Stimulated activated CD4-positive, alpha-beta T cell treated with anti-CD3 and anti-CD28 coated beads, Interleukin-12 subunit alpha, Interleukin-12 subunit beta, amount 100 ng/mL, for 48 hours (primary cell): ENCODE measurements around the gene PARVB.
A peak's percentile ranks its signal among the peaks of the same experiment; 100 is the strongest.

Experiments used
- DNase-seq, 3 donors: peaks; one replicate each; pipeline ENCODE4 v3.0.0-alpha.2; 2020; ENCODE audit warnings: low read depth in 2 of 3, low spot score in 1 of 3

Gene PARVB

GRCh38 chr22:44026630-44027511, 2.8 kb downstream of the PARVB start:
- DNase-seq, result peak; percentile 42 to 60 (median 59)

GRCh38 chr22:44028091-44028490, 4.0 kb downstream of the PARVB start:
- no peak for DNase-seq

DNA sequence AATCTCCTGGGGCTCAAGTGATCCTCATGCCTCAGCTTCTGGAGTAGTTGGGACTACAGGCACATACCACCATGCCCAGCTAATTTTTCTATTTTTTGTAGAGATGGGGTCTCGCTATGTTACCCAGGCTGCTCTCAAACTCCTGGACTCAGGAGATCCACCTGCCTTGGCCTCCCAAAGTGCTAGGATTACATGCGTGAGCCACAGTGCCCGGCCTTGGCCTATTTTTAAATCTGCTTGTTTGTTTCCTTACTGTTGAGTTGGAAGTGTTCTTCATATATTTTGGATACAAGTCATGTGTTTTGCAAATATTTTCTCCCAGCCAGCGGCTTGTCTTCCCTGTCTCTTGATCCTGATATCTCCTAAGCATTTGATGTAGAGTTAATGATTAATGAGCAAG, 5.0 kb downstream of the PARVB start:
- no peak for DNase-seq

- no peak for DNase-seq
Measured at GRCh38 chr22:44030051-44030701, 6.1 kb downstream of the PARVB start.

DNA sequence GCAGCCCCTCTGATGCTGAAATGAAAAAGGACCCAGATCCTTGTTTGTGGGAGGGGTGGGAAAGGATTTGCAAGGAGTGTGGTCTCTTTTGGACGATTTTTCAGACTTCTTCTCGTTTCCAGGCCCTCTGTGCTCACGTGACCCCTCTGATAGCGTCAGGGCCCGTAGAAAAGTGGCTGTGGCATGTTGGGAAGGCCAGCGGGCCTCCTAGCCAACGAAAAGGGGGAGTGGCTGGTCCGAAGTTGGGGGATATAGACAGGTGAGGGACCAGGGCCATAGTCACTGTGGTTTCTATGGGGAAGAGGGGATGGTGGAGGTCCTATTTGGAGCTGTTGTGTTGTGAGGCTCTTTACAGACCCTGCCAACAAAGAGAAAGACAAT, 6.6 kb downstream of the PARVB start:
- DNase-seq, result no peak

DNA sequence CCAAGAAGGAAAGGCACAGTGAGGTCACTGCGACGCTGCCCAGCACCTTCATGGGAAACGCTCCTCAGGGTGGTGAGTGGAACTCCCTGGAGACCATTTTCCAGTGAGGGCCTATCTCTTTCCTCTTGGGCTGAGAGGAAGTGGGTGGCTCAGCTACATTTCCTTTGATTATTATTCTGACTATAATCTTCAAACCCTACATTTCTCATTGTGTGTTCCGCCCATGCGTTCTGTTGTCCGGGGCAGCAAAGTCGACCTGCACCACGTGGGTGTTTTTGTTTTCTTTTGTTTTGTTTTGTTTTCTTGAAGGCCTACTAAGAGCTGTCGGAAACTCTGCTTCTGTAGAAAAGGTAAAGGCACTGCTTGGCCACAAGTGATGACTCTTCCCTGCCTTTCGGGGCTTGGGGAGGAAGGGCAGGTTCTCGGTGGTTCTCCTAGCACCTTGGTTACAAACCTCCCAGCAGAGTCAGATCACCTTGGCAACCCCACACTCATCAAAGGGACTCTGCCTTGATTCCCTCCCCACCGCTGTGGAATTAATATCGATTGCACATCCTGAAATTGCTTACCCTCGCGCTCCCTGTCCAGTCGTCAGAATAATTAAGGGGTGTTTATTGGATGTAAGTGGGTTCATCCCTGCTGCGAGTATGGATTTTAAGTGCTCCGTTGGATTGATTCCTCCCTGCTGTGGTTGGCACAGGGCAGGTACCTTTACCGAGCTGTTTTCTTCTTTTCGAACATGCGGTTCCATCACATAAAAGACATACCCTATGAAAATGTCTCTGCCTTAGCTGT, 7.3 kb downstream of the PARVB start:
- DNase-seq, result peak in 1 of 3 donors; percentile 5

GRCh38 chr22:44032126-44032730, 8.1 kb downstream of the PARVB start:
- DNase-seq, result no peak

DNA sequence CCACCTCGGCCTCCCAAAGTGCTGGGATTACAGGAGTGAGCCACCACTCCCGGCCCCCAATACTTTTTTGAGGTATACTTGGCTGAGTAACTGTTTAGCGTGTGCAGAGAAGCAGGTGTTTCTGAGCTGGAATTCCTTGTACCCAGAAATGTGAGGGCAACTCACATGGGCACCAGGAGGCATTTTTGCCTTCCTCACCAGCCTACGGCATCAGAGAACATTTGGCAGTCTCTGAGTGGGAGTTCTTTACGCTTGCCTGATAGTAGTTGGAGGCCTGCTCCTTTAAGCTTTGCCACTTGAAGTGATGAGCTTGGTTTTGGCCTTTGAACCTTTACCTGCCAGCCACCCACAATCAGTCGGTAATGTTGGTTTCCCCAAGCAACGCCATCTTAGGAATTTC, 9.2 kb downstream of the PARVB start:
- DNase-seq, result no peak

DNA sequence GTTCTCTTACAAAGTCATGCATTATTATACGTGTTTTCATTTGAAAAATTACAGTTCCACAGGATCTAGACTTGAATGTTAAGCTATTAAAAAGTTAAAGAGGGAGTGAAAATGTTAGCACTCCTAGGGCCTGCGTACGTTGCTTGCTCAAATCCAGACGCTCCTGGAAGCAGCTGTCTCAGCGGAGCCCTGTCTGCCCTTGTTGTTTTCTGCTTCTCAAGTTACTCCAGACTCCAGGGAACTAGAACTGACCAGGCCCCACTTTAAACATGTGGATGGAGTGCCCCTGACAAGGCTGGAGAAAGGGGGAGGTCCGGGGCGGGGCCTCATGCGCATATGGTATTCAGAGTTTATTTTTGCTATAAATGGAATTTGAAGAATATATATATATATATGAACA, 9.6 kb downstream of the PARVB start:
- no peak for DNase-seq

DNA sequence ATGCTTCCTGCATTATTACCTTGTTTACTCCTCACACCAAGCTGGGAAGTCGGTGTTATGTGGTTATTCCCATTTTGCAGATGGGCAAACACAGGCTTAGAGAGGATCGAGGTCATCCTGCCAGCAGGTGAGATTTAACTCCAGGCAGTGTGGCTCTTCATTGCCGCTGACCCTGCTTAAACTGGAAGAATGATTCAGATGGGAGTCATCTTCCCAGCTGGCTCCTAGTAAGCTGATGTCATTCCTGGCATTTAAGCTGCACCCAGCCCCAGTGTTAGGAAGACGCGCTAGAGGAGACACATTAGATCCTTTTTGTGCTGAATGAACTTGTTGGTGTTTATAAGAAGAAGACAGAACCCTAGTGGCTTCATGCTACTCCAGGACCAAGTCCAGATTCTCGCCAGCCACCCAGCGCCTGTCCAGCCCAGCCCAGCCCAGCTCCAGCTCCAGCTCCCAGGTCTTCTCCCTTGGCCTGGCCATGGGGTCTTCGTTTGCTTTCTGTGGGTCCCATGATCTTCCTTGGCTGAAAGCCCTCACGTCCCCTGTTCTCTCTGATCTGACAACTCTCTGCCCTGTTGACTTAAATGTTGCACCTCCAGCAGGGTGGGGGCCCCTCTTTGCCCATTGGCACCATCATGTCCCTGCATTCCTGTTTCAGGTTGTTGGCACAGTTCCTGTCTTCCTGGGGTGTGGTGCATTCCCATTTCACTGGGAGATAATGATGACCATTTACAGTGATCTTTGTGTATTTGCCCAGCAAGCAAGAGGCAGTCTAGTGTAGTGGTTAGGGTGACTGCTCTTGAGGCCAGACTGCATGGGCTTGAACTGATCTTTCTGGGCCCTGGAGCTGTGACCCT, 13.6 kb downstream of the PARVB start:
- DNase-seq, result no peak

- DNase-seq, result no peak
Measured at GRCh38 chr22:44039566-44040171, 15.6 kb downstream of the PARVB start.

DNA sequence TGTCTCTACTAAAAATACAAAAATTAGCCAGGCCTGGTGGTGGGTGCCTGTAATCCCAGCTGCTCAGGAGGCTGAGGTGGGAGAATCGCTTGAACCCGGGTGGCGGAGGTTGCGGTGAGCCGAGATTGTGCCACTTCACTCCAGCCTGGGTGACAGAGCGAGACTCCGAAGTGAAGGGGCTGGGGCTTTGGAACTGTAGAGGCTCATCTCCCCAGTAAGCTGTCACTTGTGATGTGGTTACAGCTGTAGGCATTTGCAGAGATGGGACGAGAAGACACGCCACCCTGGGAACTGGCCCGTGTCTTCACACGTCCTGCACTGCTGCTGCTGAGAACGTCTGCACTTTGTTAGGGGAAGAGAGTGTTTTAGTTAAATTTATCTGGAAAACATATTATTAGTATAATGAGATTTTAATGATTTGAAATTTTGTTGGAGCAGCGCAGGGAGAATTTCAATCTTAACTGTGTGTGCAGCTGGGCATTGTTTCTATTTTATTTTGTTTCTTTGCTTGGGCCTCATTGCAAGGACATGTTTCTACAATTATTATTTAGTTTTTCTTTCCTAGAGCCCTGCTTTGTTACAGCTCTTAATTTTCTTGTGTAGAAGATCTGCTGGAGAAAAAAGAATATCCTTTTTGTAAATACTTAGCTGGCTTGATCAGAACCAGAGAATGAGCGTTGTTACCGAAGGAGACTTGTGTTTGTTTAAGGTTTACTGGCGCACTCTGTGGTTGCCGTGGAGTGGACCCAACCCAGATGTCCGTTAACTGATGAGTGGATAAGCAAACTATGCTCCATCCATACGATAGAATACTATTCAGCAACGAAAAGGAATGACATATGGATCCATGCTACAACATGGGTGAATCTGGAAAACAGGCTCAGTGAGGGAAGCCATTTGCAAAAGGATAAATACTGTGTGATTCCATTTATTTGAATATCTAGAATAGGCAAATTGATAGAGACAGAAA, 18.4 kb downstream of the PARVB start:
- no peak for DNase-seq

DNA sequence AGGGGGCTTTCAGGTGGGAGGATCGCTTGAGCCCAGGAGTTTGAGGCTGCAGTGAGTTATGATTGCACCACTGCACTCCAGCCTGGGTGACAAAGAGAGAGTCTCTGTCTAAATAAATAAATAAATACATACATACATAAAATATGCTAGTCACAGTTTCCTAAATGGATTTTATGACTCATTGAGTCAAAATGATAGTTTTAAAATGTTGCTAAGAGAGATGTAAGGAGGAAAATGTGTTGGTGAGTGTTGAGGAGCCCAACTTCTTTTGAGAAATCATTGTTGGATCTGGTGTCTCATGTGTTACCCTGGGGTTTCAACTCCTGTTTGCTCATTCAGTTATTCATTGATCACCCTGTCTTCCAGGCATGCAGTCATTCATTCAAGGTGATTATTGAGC, 21.0 kb downstream of the PARVB start:
- DNase-seq, result no peak

GRCh38 chr22:44046485-44047141, 22.5 kb downstream of the PARVB start:
- no peak for DNase-seq

GRCh38 chr22:44047891-44048301, 23.8 kb downstream of the PARVB start:
- DNase-seq, result no peak

- DNase-seq, result no peak
Measured at GRCh38 chr22:44049486-44050231, 25.6 kb downstream of the PARVB start.

DNA sequence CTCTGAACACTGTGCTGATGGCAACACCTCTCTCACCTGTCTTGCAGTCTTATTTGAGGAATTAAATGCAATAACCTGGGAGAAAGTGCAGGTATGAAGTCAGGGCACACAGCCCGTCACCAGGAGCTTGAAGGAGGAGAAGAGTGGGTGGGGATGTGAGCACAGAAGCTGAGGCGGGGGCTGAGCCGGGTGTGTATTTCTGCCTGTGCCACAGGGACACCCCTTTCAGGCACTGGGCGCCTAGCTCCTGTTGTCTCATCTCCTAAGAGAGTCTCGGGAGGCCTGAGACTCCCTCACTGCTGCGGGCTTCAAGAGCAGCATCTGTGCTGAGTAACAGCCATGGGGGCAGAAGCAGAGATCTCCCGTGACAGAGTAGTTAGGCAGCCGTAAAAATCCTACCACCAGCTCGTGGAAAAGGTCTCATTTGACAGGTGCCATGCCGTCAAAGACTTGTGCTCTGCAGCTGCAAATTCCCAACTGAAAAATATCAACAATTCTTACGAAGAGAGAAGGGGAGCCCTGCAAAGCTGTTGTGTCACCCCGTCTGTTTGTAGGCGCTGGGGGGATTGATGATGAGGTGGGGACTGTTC, 26.8 kb downstream of the PARVB start:
- no peak for DNase-seq
